Lung (tissue), 12 donors: ENCODE measurements around the gene DENND1A. TPM values are rescaled to one million over a fixed set of nuclear protein-coding genes. Genes with fewer than 3 reads are reported as not detected.
A peak's percentile ranks its signal among the peaks of the same experiment; 100 is the strongest.

Experiments
- ATAC-seq: fragments of 200-7000 bp; cut with Tn5 transposase; one replicate; pipeline ENCODE4 v1.9.1; 2020; ENCODE audit warnings: moderate number of reproducible peaks; ENCODE audit not compliant: insufficient read depth, low FRiP score
- DNase-seq, 3 donors: peaks; one replicate each; pipeline ENCODE4 v3.0.0-alpha.2; 2013 to 2017
- H3K27ac ChIP-seq, 2 donors: one replicate each; pipeline ENCODE4 v1.5.1; 2013; ENCODE audit warnings: mild to moderate bottlenecking in 2 of 2, moderate library complexity in 2 of 2, control low read depth in 1 of 2, inconsistent platforms in 1 of 2, low read depth in 1 of 2, low read length in 1 of 2
- H3K27me3 ChIP-seq, 3 donors: one replicate each; pipeline ENCODE4 v1.5.1; 2013; ENCODE audit warnings: low read length in 2 of 3; ENCODE audit not compliant: control insufficient read depth in 3 of 3, insufficient read depth in 3 of 3
- H3K36me3 ChIP-seq, 4 donors: one replicate each; pipeline ENCODE4 v1.5.1; 2013; ENCODE audit warnings: low read length in 4 of 4, mild to moderate bottlenecking in 1 of 4, moderate library complexity in 1 of 4; ENCODE audit not compliant: control insufficient read depth in 4 of 4, insufficient read depth in 4 of 4
- H3K4me1 ChIP-seq, 5 donors: one replicate each; pipeline ENCODE4 v1.5.1; 2013; ENCODE audit warnings: low read length in 5 of 5, mild to moderate bottlenecking in 2 of 5, moderate library complexity in 1 of 5; ENCODE audit not compliant: control insufficient read depth in 5 of 5, insufficient read depth in 5 of 5
- H3K4me3 ChIP-seq: one replicate; pipeline ENCODE4 v1.5.1; 2013; ENCODE audit warnings: mild to moderate bottlenecking, control low read depth, moderate library complexity
- H3K9ac ChIP-seq, 2 donors: one replicate each; pipeline ENCODE4 v1.5.1; 2013; ENCODE audit warnings: low read length in 2 of 2, control low read depth in 1 of 2; ENCODE audit not compliant: insufficient read depth in 1 of 2
- H3K9me3 ChIP-seq, 4 donors: one replicate each; pipeline ENCODE4 v1.5.1; 2013; ENCODE audit warnings: low read length in 3 of 4, mild to moderate bottlenecking in 1 of 4, moderate library complexity in 1 of 4; ENCODE audit not compliant: control insufficient read depth in 4 of 4, insufficient read depth in 3 of 4
- CTCF ChIP-seq: IDR thresholded peaks from 2 replicates; pipeline ENCODE4 v1.5.1; 2012; ENCODE audit warnings: mild to moderate bottlenecking; ENCODE audit errors: control extremely low read depth, extremely low read depth
- WGBS, 2 donors: extraction: QIAGEN DNeasy Blood & Tissue Kit; methylation state at CpG; one replicate each; pipeline ENCODE4 v1.1.7; 2013; 5-methylcytosine and 5-hydroxymethylcytosine counted together
- polyA plus RNA-seq, 2 donors: library from polyadenylated mRNA; stranded (reverse); fragments of 200-250 nt; gene quantifications; one replicate each; pipeline ENCODE4 v1.2.1, GENCODE V29; 2013
- total RNA-seq, 2 donors: library from RNA; depleted of rRNA in 1 of 2; stranded (reverse); fragments of >200 nt in 1 of 2; gene quantifications; one replicate each; pipeline ENCODE4 v1.2.1, GENCODE V29; 2014 to 2021
- donor health status: control.
- donor health status: control.
- donor health status: Bipolar disorder and iron deficiency.
- donor health status: healthy.
- donor health status: DM: yes; HTN: yes; CAD: no.

DENND1A gene
- total and polyA plus RNA-seq, 4 donors, result 5.7 to 29.8 (median 14.5) TPM

DNA sequence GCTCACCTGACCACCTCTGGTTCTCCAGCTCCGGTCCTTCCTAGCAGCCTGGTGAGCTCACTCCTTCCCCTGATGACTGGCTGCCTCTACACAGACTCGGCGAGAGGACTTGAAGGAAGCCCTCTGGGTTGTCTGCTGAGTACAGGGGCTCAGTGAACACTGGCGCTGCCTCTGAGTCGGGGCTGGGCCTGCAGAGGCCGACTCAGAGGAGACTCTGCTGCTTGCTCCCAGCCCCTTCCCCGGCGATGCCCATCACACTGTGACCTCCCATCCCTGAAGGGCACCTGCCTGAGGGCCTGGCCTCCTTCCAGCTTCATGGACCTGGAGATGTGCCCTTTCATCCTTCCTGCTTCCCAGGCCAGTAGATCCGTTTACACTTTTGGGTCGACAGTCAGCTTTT, 551.9 kb downstream of the DENND1A start:
- TF ChIP-seq CTCF, result no peak
- H3K4me3 ChIP-seq, result no peak overlapping the region
- DNase-seq, result no peak
- H3K4me1 ChIP-seq, result peaks cover 0 to 20% (median 0%) of the 10 kb centered on the region in 5 donors
- WGBS, 2 donors, result 73 to 88% methylated on average over 10 of the region's 10 CpGs
- no peaks in the 10 kb centered on the region for H3K9me3 ChIP-seq
- no peak overlapping the region for H3K27ac ChIP-seq
- peaks cover 8 to 16% (median 10%) of the 10 kb centered on the region in 3 donors for H3K27me3 ChIP-seq
- ATAC-seq, result no peak
- H3K36me3 ChIP-seq, result no peaks in the 10 kb centered on the region
- no peak overlapping the region for H3K9ac ChIP-seq

DNA sequence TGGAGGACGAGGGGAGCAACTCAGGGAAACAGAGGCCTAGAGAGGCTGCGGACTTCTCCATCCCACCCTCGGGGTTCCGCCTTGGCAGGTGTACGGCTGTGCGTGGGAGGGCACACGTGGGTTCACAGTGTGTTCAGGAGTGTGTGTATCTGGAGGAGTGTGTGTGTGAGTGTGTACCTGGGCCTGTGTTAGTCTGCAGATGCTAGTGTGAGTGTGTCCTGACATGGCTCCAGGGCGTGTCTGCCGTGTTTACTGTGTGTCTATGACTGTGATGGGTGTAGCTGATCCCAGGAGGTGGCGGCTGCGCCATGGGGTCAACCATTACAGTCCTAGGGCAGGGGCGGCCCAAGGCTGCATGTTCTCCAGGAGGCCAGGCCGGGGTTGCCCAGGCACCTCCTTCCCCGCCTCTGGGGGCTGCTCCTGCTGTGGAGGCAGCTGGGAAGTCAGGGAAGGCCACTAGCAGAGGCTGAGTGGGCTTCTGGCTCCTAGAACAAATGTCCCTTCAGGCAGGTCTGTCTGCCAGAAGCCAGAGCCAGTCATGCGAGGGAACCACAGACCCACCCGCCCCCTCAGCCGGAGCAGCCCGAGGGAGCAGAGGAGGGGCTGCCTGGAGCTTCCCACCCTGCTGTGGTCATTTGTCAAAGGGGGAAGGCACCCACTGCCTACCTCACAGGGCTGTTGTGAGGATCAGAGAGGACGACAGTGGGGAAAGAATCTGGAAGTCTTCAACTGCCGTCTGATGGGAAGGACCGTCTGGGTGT, 552.5 kb downstream of the DENND1A start:
- TF ChIP-seq CTCF, result no peak
- Histone ChIP-seq H3K4me3 (no peak overlapping the region), H3K36me3 (no peaks in the 10 kb centered on the region), H3K4me1 (peaks cover 0 to 21% (median 0%) of the 10 kb centered on the region in 5 donors), H3K27ac (no peak overlapping the region), H3K9me3 (no peaks in the 10 kb centered on the region), H3K27me3 (peaks cover 10 to 21% (median 11%) of the 10 kb centered on the region in 3 donors), H3K9ac (no peak overlapping the region)
- ATAC-seq (no peak), DNase-seq (no peak)
- 76 to 87% methylated on average over 21 of the region's 21 CpGs for WGBS, 2 donors

DNA sequence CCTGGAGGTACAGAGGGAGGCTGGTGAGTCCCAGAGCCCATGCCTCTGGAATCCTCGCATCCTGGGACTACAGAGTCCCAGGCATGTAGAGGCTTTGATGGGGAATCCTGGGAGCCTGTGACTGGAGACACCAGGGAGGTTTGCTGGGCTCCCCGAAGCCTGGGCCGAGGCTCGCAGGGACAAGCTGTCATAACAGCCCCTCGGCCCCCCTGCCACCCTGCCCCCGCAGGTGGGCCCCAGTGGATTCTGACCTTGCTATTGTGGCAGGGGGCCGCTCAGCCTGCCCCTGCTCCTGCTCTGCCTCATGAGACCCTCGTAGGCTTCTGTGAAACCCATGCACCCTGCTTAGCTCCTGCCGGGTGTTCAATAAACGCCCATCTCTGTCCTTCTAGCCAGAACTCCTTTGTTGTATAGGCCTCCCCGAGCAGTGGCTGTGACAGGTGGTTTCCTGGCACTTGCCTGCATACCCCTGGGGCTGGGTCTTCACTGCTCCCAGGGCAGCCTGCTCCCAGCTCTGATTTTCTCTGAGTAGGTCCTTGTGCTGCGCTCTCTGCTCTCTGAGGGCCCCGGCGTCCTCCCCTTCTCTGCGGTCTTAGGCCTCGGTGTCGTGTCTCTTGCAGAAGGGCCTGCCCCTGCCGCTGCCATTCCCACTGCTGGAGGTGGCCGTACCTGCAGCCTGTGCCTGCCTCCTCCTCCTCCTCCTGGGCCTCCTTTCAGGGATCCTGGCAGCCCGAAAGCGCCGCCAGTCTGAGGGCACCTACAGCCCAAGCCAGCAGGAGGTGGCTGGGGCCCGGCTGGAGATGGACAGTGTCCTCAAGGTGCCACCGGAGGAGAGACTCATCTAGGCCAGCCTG, 553.5 kb downstream of the DENND1A start:
- Histone ChIP-seq H3K36me3 (no peaks in the 10 kb centered on the region), H3K4me3 (no peak overlapping the region), H3K27ac (no peak overlapping the region), H3K9ac (peak overlapping the region in 1 of 2 donors; percentile 7), H3K27me3 (peaks cover 13 to 31% (median 20%) of the 10 kb centered on the region in 3 donors), H3K9me3 (no peaks in the 10 kb centered on the region), H3K4me1 (peaks cover 0 to 21% (median 0%) of the 10 kb centered on the region in 5 donors)
- WGBS, 2 donors, result 71 to 75% methylated on average over 24 of the region's 24 CpGs
- no peak for TF ChIP-seq CTCF
- DNase-seq (no peak), ATAC-seq (no peak)
